Activated T-cell treated with anti-CD3 and anti-CD28 coated beads, Interleukin-2, amount 50 U/mL, for 48 hours (primary cell): ENCODE measurements around the gene HCN3.

ENCODE experiments used
- DNase-seq, 2 experiments: peaks; one replicate each; pipeline ENCODE4 v3.0.0-alpha.2; 2020

HCN3 gene

DNA sequence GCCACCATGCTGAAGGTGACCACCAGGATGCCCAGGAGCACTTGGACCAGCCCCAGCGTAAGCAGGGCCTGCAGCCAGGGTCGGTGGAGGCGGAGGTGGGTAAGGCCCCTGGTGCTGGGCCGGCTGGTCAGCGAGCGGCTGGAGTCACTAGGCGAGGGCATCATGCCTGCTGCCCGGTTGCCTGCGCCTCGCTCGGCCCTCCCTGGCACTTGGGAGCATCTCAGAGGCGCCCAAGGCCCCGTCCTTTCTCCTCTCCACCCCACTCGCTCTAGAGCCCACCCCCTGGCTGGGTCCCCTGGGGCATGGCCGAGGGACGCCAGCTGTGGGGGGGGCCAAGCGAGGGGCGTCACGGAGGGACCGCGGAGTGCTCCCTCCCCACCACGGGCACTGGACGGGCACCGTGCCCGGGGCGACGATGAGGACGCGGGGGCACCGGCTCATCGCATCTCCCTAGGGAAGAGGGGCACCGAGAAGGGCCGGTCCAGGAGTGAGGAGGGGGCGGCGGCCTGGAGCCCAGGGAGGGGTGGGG is 22.5 kb upstream of the HCN3 start:
- DNase-seq = no peak

DNA sequence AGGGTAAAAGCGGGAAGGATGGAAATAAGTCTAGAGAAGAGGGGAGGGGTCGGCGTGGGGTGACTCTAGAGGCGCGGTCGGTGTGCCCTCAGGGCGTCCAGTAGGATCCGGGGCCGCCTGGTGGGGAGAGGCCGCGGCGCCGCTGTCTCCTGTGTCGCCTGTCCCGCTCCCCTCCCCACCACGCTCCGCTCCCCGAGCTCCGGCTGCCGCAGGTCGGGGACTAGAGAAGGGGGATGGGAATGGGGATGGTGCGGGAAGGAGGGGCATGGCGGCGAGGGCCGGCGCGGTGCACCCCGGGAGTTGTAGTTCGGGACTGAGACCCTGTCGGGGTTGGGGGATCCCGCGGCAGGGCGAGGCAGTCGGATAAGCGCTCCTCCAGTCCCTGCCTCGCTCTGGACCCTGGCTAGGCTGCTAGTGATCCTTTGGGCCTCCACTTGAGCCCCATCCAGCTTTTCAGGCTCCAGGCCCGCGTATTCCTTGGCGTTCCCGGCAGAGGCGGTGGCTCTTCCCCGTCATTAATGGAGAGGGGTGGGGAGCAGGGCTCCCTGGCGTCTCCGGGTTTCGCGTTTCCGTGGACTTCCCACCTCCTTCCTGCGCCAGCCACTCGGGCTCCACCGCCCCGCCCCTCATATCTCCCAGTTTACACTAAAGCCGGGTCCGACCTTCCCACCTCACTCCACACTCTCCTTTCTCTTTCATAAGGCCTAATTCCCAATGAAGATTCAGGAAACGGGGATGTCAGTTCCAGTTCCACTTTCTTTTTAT is 21.8 kb upstream of the HCN3 start, which contains the start of gene ENTREP3:
ENTREP3 (minus strand) TSS at position 241 of the 765 bp plus-strand sequence. CDS start 606 bp downstream, outside the sequence.
- DNase-seq = peak; percentile 84 to 88

DNA sequence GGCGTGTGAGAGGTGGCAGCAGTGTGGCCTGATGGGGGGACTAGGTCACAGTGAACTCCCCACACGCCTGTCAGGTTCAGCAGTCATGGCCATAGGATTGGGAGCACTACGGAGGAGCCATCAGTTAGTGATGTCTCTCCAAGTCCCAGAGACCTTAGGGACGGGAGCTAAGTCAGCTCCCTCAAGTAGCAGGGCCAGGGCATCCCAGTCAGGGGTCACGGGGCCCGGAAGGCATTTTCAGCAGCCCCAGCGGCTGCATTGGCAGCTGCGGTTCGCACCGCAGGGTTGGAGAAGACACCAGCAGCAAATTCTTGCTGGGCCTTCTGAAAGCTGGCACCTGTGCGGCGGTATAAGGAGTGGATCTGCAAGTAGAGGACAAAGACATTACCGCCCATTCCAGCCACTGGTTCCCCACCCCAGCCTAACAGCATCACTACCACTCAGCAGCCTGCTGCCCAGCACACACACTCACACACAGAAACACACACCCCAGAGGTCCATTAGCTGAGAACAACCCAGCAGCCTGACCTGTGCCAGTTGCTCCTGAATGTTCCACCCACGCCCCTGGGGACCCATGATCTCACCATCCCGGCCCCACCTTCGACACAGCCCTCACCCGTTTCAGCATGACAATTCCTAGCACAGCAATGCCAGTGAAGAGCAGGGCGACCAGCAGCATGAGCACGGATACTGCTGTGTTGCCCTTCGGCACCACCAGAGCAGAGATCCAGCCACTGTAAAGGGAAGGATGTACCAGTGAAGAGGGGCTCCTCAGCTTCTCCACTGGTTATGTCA is 21.0 kb upstream of the HCN3 start:
- DNase-seq = no peak

DNA sequence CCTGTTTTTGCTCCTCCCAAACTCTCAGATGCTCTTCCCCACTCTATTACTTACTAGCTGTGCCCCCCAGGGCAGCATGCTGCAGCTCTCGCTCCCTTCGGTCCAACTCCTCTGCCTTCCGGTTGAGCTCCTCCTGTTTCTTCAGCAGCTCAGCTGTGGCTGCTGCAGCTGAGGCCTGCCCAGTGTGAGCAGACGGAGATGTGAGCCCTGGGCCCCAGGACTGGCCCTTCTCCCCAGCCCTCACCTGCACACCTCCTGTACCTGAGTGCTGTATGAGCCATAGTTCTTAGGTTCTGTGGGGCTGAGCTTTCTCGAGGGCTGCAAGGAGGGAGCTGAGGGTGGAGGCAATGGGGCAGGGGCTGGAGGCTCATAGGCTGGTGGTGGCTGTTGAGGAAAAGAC is 17.0 kb upstream of the HCN3 start:
- DNase-seq = no peak

DNA sequence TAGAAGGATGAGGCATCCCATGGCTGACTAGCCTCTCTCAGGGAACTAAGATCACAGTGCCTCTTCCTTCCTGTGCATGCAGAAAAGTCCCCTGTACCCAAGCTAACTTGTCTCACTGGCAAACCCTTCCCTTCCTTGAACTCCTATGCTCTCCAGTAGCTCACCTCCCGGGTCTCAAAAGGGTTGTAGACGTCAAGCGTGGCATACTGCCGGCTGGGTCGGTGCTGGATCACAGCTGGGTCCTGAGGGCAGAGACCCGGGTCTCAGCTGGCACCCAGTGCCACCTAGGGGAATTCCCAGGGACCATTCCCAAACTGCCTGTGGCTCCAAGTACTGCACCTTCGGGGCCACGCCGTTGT is 15.8 kb upstream of the HCN3 start:
- DNase-seq = no peak

DNA sequence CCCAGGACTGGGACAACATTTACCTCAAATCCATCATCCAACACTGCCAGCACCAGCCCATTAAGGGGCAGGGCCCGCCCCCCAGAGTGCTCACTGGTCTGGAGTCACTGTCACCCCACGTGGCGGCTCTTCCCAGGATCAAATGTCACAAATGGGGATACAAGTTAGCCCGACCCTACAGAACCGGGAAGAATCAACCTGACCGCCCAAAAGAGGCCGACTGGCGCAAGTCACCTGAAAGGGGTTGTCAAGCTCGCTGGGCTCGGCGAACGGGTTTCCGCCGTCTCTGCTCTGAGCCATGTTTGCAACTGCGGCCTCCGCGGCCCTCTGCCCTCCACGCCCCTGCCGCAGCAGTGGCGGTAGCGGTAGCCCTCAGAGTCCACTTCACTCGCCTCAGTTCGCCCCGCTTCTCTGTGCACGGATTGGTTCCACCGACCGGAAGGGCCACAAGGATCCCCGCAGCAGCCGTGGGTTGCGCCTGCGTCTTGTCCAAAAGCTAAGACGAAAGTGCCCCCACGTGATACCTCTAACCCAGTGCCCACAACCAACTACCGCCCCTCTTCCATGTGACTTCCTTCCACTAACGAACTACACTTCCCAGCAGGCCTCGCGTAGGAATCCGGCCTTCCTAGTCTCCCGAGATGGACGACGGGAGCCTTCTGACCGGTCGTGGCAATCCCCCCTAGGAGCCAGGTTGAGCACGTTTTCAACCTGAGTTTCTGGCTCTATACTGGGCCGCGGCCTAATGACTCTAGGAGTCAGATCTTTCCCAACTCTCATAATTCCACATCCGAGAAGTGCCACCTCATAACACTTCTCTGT is 15.2 kb upstream of the HCN3 start, which contains the start of gene SCAMP3:
SCAMP3 (minus strand) TSS at position 509 of the 822 bp plus-strand sequence; CDS start at position 300, 209 bp downstream.
- DNase-seq = peak; percentile 89 to 90

DNA sequence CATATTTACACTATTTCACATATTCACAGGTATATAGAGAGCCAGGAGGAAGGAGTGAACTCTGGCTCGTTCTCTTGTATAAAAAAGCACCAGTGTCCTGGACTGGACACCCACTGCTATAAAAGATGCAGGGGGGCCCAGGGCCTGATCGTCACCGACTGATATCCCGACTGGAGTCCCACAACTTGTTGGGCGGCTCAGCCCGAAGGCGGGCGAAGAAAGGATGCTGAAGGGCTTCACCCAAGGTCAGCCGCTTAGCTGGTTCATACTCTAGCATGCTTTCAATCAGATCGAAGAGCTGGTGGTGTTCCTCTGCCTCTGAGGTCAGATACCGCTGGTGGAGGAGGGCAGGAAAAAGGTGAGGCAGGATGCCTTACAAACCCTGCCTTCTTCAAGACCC is 14.2 kb upstream of the HCN3 start:
- DNase-seq = no peak

DNA sequence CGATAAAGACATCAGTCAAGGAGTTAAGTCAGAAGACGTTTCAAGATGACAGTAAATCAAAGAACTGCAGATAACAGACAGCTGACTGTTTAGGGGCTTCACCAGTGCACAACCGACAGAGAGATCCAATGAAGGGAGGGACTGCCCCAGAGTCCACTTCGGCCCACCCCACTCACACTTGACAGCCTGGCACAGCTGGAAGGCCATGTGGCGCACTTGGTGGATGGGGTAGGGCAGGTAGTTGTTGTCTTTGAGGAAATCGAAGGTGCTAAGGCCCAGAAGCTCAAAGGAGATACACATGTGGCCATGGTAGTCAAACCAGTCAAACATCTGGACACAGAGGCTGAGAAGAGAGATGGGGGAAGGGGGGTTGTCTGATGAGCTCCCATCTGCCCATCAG is 10.7 kb upstream of the HCN3 start:
- no peak for DNase-seq

DNA sequence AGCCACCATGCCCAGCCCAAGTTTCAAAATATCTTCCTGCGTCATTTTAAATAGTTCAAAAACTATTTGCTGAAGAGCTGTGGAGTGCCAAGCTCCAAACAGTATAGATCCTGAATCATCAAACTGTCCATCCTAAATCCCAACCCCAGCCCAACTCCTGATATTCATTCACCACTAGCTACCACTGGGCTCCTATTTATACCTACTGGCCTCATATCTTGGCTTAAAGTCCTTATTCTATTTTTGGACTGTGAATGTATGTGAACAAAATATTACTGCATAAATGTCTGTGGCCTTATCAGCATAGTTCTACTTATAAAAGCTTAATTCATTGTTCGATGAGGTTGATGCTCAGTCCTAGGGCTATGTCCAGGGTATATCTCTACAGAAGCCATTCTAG is 9.9 kb upstream of the HCN3 start:
- DNase-seq = no peak

DNA sequence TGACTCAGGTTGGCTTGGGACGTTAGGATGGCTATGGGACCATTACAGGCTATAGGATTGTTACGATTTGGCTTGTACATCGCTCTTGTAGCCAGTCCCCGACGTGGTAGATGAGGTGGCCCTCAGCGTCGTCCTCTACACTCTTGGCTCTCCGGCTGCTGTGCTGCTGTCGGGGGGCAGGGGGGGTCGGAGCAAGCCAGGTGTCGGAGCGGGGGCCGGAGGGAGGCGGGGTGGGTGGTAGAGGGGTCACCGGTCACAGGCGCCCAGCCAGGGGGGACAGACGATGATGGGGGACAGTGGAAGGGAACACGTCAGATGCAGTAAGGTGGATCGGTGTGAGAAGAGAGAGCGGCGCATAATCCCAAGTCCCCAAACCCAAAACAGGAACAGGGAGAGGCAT is 8.6 kb upstream of the HCN3 start:
- no peak for DNase-seq

DNA sequence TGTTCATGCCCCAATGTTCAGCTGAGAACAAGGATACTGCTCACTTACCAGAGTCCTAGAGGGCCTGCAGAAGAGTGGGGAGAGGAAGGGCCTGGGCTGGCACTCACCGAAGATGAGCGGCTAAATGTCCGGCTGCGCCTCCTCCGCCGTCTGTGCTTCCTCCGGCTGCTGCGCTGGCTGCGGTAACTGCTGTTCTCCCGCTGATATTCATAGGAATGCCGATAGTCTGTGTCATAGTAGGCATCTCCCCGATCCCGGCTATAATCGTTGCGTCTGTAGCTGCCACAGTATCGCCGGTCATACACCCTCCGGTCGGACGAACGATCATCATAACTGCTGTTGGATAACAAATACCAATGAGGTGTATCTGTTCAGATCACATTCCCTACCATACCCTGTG is 7.9 kb upstream of the HCN3 start:
- no peak for DNase-seq

DNA sequence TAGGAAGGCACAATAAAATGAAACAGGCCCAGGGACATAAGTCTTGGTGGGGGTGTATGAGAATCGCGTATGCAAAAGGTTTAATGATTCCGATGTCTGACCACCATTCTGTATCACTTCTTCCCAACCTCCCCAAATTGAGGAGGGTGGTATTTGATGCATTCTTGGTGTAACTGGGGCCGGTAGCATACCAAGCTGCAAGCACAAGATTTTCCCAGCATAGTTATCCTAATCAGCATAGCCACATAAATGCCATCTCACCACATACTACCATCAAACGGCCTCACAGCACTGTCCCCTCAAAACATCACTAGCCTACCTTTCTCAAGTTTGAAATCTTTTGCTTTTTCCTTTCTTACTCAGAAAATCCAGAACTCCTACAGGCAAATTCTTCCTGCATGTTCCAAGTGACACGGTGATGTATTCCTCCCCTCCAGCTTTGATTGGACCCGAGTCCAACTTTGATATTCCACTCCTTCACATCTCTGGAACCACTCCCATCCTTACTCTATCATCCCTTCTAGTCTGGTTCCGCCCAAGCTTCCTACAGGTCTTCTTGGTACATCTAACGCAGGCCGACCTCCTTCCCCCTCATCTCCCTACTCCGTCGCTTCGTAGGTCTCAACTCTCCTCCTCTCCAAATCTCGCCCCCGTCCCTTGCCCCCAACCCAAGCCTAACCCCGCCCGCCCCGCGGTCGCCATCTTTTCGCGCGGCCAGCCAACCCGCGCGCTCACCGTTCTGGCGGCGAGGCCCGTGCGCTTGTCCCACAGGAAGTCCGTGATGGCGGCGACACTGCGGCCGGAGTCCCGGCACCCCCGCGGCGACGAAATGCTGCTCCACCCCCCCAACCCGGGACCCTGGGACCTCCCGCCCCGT is 4.6 kb upstream of the HCN3 start:
- no peak for DNase-seq

DNA sequence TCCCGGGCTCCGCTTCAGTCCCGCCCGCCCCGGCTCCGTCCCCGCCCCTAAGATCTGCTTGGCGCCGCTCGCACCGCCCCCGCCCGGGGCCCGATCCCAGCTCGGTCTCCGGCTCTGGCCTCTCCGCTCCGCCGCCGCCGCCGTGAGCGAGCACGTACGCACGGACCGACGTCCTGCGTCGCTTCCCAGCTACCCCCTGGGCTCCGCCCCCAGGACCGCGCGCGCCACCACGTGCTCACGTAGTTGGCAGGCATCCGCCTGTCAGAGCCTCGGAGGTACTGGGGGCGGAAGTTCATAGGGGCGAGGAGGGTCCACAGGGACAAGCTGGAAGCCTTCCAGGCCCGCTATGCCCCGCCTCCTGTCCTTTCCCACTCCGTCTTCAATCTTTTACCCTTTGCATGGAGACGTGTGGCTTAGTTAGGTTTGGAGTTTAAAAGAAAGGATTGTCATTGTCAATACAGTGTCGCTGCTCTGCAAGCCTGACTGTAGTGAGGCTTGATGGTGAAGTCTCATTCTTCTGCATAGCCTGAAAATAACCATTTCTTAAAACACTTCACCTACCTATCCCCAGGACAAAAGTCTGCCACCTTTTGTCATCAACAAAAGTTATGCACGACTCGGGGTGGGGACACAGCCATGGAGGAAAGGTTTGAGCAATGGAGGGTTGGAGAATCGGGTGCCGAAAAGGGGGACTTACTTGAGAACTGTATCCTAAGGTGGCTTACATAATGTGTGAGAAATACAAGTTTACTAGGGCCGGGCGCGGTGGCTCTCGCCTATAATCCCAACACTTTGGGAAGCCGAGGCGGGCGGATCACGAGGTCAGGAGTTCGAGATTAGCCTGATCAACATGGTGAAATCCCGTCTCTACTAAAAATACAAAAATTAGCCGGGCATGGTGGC is 3.7 kb upstream of the HCN3 start, which contains the start of gene CLK2:
CLK2 (minus strand) TSS at position 162 of the 903 bp plus-strand sequence. CDS start 2,527 bp downstream, outside the sequence.
- peak; percentile 96 to 98 for DNase-seq

DNA sequence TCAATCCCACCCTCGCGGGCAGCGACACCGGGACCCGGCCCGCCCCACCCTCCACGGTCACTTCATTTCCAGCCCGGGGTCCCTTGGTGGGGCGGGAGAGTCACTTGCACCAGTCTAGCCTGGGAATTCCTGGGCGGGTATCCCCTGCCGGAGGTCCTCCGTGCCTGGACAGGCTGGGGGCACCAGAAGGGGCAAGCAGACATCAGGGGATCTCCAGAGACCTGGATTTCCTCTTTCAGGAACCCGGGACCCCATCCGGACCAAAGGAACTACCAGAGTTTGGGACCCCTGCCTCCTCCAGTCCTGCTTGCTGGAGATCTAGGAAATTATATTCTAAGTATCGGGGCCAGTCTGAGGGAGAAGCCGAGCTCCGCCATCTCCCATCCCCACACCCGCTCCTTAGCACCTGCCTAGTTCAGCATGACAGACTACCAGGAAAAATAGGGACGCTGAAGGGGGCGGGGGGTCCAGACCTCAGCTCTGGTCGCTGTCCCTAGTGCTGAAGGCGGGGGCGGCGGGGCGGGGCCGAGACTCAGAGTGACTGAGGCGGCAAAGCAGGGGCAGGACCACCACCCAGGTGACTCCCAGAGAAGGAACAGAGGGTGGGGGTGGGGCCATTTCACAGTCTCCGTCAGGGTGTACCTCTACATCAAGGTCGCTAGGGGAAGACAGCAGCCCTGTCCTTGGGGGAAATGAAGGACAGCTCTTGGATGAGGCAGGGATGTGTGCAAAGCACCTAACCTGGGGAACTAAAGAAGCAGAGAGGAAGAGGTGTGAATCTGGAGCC is 832 bp downstream of the HCN3 start:
- DNase-seq = peak; percentile 84 to 85

DNA sequence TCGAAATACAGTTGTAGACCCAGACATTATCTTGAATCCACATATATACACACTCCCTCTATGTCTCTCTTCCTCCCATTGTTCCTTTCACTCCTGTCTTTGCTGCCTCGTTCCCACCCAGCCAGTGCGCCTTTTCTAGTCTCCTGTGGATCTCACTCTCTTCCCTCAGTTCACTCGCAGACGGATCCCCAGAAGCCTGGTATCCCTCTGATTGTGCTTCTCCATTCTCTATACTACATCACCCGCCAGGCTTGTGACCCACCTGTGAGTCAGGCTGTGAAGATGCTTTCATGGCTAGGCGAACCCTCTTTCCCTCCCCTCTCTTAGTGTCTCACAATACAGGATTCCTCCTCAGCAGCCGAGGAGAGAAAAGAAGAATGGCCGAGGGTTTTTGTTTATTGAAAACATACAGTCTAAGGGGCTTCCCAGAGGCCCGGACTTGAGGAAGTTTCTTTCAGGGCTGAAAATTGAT is 1.5 kb downstream of the HCN3 start:
- DNase-seq = peak in 1 of 2 experiments; percentile 20

DNA sequence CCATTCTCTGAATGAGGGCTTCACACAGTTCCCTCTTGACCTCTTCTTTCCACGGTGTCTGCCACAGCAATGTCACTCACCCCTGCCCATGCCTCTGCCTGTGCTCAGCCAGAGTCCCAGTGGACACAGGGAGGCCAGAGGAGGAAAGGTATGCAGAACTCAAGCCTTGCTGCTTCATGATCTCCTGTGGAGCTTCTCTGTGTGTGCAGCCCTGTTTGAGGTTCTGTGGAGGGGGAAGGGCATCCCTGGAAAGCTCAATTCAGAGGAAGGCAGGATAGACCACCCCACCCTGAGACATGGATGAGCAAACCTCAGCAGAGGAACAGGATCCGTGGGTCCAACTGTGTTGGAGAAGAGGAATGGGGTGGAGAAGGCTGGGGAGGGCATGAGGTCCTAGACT is 2.0 kb downstream of the HCN3 start:
- no peak for DNase-seq

DNA sequence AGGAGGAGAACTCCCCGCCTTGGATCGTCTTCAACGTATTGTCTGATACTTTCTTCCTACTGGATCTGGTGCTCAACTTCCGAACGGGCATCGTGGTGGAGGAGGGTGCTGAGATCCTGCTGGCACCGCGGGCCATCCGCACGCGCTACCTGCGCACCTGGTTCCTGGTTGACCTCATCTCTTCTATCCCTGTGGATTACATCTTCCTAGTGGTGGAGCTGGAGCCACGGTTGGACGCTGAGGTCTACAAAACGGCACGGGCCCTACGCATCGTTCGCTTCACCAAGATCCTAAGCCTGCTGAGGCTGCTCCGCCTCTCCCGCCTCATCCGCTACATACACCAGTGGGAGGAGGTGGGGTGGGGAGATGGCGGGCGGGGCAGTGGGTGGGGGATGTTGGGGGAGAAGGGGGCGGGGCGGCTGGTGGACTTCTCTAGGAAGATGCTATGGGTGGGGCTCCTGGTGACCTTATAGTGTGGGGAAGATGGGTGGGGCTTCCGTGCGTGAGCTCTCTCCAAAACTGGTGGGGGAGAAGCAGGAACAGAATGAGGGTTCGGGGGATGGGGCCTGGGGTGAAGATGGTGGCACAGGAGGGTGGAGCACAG is 5.3 kb downstream of the HCN3 start:
- DNase-seq = no peak

DNA sequence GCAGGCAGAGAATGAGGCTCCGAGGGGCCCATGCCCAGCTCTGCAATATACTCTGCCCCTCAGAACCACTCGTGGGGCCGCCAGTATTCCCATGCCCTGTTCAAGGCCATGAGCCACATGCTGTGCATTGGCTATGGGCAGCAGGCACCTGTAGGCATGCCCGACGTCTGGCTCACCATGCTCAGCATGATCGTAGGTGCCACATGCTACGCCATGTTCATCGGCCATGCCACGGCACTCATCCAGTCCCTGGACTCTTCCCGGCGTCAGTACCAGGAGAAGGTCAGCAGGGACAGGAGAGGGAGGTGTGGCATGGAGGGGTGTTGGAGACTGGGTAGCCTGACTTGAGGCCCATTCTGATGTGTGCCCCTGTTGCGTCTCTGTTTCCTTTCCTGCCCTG is 7.2 kb downstream of the HCN3 start:
- no peak for DNase-seq

DNA sequence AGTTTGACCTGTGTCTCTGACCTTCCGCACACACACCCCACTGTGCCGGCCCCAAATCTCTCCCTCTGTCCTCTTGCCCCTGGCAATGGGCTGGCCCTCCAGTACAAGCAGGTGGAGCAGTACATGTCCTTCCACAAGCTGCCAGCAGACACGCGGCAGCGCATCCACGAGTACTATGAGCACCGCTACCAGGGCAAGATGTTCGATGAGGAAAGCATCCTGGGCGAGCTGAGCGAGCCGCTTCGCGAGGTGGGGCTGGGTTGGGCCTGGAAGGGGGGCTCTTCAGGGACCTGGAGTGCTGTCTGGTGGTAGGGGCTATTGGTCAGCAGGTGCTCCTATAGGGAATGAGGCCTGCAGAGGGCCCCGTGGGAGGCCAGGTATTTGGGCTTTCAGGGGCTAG is 7.8 kb downstream of the HCN3 start:
- no peak for DNase-seq
